Activated CD8-positive, alpha-beta memory T cell treated with anti-CD3 and anti-CD28 coated beads, Interleukin-2, amount 50 U/mL, for 48 hours (primary cell): ENCODE measurements around the gene GTF2I.
"Not testable (repeated sequence)": the region's sequence is repeated elsewhere in the genome, so short reads cannot be mapped to it uniquely, and the experiment has no call there.

Source experiments
- DNase-seq: peaks from one replicate; pipeline ENCODE4 v3.0.0-alpha.2; 2020

The GTF2I gene

DNA sequence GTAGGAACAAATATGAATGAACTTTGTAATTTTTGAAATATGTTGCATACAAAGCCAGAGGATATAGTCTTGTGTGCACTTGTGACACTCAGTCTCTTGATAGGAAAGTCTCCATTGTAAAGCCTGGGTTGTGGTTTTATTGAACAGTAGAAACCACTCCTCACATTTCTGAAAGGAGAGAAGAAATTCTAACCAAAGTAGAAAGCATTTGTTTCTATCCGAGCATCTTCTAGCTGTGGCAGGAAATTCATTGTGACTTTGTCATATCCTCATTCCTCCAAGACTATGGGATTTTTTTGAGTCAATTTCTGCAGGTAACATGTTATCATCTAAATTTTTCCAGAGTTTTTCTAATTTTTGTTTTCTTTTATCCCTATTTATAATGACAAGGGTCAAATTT lies 60.8 kb downstream of the GTF2I start:
- DNase-seq = no peak

DNA sequence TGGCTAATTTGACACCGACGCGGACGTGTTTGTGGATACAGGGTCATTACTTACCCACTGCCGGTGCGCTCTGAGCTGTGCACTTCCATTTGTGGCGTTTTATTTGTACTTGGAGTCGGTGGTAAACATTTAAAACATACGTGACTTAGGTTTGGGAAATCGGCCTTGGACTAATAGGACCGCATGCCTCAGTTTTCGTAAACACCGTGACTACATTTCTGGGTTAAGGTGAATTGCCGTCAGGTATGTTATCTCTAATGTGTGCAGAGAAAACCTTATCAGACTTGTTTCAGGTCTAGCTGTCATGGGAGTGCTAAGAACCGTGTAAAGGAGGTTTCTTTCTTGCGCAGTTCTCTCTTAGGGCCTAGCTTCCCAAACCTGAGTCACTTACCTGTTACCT lies 64.6 kb downstream of the GTF2I start:
- no peak for DNase-seq

DNA sequence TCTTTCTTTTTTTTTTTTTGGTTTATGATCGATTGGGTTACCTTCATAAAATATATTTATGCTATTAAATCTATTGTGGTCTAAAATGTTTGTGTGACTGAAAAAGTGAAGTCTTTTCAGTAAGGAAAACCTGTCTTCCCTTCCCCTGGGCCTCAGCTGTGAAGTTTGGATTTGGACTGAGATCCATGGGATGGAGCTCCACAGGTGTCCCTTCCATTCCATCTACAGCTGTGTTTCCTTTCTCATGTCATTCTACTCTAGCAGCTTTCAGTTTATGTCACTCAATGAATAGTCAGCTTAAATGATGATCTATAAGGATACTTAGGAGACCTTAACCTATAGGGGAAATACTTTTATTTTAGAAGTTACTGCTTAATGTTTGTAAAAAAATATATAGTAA lies 68.3 kb downstream of the GTF2I start:
- no peak for DNase-seq

DNA sequence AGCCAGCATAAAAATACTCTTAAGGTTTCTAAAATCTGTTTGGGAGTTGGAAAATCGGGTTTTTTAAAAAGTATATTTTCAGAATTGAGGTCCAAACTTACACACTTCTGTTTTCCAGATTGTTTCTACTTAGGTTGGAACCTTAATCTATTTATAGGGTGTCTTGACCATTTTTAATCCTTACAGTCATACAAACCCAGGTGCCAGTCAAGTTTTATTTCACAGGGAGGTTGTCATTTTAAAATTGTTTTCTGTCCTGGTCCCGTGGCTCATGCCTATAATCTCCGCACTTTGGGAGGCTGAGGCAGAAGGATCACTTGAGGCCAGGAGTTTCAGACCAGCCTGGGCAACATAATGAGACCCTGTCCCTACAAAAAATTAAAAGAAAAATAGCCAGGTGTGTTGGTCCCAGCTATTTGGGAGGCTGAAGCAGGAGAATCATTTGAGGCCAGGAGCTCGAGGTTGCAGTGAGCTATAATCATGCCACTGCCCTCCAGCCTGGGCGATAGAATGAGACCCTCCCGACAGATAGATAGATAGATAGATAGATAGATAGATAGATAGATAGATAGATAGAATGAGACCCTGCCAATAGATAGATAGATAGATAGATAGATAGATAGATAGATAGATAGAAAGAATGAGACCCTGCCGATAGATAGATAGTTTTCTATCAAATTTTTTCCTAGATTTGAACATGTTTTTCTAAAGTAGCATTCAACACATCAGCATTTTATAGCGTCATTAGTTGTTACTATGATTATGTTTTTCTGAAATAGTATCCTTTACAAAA lies 69.0 kb downstream of the GTF2I start:
- no peak for DNase-seq

DNA sequence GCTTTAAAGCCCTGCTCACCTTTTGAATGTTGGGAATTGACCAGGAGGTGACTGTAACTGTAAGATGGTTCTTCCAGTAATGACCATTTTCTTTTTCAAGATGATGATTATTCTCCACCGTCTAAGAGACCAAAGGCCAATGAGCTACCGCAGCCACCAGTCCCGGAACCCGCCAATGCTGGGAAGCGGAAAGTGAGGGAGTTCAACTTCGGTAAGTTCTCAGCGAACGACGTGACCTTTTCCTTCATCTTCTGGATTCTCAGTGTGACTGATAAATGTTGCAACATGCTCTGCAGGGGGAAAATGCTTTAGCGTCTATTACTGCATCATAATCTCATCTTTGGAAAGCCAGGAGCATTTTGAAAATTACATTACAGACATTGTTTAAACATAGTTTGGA lies 71.2 kb downstream of the GTF2I start:
- DNase-seq = not testable (repeated sequence)

DNA sequence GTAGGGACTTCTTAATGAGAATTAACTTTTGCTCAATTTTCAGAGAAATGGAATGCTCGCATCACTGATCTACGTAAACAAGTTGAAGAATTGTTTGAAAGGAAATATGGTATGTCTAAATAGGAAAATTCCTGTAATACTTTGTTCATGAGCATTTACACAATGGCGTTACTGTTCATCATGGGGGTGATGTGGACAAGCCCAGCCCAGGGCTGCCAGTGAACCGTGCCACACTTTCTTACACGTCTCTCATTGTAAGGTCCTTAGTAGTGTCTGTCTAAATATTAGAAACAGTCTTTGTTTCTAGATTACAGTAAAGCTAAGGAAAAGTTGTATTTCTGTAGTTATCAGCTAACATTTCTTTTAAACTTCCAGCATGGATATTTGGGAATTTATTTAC lies 72.7 kb downstream of the GTF2I start:
- DNase-seq = not testable (repeated sequence)

DNA sequence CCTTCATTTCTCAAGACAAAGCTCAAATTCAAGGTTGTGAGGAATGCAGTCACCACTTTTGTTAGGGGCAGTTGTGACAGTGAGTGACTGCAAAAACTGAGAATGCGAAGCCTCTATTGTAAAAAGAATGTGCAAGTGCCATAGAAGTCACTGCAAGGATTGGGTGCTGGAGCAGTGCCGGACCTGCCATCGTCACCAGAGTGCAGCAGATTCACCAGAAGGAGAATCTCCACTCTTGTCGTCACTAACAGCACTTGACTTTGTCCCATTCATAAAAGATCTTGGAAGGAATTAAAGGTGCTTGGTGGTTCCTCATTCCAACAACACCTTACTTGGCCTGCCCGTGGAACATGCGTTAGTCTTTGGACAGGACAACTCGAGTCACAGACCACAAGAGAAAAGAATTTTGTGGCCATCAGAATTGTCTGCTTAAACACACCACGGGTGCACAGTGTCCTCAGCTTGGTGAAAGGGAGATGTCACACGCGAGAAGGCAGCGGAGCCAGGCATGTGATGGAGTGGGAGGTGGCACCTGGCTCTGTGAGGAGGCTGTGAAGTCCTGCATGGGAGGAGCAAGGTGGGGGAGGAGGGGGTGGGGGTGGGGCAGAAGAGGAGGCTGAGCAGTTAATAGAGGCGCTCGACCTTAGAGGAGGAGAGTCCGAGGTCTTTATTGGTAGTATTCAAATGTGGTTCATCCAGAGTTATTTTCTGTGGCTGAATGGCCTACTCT lies 82.6 kb downstream of the GTF2I start:
- not testable (repeated sequence) for DNase-seq

DNA sequence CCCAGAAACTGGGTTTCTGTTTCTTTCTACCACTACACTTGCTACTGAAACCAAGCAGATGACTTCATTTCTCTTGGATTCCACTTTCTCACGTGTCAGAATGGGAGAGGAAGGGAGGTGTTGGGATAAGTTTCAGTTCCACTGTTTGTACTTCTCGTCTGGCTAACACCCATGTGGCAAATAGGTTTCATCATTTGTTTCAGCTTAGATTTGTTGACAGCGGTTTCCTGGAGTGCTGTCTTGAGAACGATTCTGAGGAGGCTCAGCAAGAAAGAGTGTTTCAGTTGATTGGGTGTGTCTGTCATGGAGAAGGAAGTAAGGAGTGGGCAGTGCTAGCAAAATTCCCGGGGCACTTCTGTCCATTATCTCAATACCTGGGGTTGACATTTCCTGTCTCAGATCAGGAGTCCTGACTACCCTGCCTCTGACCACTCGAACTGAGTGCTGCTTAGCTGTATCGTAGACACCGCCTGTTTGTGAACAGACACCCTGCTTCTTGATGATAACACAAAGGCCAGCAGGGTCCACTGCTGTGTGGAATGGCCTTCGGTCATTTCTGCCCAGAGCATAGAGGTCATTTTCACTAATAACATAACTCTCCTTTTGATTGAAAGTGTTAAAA lies 86.5 kb downstream of the GTF2I start:
- DNase-seq = not testable (repeated sequence)

DNA sequence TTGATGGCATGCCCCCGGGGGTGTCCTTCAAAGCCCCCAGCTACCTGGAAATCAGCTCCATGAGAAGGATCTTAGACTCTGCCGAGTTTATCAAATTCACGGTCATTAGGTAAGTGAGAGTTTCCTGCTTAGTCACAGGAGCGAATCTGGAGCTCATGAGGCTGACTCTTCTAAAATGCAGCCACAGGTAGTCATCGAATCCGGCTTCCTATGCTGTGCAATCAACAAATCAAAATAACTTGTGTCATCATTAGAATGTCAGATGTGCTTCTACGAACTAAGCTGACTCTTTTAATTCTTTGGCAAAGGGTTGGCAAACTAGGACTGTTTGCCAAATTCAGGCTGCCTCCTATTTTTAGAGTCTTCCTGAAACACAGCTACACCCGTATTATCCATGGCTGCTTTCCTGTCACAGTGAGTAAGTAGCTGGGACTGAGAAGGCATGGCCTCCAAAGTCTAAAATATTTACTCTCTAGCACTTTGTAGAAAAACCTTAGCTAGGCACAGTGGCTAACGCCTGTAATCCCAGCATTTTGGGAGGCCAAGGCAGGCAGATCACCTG lies 96.5 kb downstream of the GTF2I start:
- not testable (repeated sequence) for DNase-seq

DNA sequence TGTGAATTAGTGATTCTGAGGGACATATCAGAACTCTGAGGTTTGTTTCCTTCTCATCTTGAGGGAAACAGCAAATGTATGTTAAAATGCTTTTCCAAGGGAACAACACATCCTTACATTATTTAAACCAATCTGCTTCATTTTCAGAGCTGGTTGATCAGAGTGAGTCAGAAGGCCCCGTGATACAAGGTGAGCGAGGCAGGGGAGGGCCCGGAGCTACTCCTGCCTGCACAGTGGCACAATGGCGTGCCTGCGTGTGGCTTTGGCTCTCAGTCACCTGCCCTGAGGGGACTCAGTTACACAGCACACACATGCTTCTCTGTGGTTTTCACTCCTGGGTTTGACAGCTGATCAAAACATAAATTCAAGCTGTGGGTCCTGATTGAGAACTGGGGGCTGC lies 99.2 kb downstream of the GTF2I start:
- DNase-seq = not testable (repeated sequence)

DNA sequence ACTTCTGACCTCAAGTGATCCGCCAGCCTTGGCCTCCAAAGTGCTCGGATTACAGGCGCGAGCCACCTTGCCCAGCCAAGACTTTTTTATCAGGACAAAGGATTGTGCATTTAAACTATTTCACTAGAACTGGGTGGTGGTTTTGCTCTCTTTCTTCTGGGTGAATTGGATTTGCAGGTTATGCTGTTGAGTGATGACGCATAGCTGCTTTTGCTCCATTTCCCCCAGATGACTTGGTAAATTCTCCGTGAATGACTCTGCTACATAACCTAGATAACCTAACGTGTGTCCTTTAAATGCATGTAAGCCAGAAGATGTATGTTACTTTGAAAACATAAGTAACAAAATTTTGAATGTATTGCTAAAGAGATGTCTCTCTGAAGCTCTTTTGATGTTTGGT lies 100.8 kb downstream of the GTF2I start:
- DNase-seq = not testable (repeated sequence)

DNA sequence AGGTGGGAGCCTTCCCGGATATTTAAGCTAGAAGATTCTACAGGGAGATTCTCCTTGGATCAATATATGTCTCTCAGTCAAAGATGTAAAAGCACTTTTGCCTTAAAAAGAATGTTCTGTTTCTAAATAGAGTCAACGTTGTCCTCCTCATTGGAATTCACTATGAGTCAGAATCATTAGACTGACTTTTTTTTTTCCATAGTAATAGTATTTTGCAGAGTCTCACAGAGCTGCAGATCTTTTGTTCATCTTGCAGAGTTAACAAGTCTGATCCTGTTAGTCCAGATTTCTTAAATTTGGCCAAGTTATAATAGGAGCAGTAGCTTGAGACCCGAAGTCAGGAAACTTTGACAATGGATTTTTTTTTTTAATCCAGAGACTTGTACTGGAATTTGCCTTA lies 101.5 kb downstream of the GTF2I start:
- DNase-seq = not testable (repeated sequence)

DNA sequence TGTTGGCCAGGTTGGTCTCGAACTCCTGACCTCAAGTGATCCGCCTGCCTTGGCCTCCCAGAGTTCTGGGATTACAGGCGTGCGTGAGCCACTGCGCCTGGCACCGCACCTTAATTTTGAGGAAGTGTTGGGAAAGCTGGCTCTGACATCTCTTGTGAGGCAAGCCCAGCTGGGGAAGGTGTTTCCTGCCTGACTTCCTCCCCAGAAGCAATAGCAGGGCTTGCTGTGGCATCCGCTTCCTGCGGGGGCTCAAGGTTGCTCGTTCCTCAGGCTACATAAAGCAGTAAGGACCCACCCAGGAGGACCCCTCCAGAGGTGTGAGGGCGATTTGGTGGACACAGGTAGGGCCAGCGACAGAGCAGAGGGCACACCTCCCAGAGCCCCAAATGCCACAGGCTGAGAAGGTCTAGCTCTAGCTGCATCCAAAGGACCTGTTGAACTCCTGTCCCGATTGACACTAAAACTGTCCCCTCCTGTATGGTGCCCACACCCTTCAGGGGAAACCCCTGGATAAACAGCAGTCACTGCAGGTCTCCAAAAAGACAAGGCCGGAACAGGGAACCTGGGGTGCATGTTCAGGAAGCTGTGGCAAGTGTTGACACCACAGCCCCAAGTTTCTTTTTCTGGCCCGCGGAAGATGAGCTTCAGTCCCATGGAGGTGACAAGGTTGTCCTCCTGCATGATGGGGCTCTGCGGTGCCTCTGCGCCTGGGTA lies 107.8 kb downstream of the GTF2I start:
- DNase-seq = not testable (repeated sequence)

DNA sequence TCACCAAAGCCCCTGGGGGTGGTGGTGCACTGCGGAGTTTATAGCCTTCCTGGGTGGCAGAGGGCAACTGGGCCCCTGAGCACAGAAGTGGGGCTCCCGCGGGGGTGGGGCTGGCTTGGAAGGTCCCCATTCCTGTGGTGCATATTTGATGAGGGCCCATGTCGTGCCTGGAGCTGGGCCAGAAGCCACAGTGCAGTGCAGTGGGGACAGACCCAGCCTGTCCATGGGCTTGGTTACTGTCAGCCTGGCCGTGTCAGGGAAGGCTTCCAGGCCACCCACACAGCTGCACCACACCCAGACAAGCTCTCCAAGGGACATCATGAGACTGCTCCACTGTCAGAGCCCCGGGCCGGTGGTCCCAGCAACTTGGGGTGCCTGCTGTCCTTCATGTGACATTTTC lies 109.0 kb downstream of the GTF2I start:
- DNase-seq = not testable (repeated sequence)

DNA sequence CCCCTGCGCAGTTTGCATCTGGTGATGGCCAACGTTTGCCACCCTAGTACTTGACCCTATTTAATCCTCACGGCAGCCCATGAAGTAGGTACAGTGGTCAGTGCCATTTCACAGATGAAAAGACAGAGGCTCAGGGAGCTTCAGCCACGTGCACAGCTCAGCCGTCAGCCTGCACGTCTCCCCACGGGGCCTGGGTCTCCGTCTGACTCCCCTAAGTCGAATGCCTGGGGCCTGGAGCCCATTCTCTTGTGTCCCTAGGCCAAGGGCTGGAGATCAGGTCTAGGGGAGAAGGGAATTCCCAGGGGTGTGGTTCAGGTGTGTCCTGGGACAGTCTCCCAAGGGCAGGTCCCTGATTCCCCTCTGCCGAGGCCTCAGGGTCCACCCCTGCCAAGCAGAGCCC lies 109.5 kb downstream of the GTF2I start:
- DNase-seq = peak; percentile 26

DNA sequence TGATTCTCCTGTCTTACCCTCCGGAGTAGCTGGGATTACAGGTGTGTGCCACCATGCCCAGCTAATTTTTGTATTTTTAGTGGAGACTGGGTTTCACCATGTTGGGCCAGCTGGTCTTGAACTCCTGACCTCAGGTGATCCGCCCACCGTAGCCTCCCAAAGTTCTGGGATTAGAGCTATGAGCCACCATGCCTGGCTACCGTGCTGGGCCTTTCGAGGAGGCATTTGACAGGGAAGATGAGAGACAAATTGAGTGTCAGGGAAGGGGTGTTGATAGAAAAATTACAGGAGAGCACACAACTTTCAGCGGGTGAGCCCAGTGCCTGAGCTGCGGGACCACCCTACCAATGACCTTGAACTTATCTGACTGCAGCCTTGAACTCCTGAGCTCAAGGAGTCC lies 112.5 kb downstream of the GTF2I start:
- not testable (repeated sequence) for DNase-seq

DNA sequence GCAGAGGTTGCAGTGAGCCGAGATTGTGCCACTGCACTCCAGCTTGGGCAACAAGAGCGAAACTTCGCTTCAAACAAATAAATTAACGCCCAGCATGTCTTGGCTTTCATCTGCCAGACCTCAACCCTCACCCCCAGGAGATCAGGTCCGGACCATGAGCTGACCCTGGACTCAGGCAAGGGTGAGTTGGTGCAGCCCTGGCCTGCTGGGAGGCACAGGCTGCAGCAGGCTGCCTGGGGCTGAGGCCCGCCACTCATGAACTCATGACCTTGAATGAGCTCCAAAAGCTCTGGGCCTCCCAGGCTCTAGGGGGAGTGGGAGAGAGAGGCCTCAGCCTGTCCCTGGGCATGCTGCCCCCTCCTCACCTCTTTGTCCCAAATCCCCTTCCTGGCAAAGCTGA lies 114.6 kb downstream of the GTF2I start:
- DNase-seq = not testable (repeated sequence)

DNA sequence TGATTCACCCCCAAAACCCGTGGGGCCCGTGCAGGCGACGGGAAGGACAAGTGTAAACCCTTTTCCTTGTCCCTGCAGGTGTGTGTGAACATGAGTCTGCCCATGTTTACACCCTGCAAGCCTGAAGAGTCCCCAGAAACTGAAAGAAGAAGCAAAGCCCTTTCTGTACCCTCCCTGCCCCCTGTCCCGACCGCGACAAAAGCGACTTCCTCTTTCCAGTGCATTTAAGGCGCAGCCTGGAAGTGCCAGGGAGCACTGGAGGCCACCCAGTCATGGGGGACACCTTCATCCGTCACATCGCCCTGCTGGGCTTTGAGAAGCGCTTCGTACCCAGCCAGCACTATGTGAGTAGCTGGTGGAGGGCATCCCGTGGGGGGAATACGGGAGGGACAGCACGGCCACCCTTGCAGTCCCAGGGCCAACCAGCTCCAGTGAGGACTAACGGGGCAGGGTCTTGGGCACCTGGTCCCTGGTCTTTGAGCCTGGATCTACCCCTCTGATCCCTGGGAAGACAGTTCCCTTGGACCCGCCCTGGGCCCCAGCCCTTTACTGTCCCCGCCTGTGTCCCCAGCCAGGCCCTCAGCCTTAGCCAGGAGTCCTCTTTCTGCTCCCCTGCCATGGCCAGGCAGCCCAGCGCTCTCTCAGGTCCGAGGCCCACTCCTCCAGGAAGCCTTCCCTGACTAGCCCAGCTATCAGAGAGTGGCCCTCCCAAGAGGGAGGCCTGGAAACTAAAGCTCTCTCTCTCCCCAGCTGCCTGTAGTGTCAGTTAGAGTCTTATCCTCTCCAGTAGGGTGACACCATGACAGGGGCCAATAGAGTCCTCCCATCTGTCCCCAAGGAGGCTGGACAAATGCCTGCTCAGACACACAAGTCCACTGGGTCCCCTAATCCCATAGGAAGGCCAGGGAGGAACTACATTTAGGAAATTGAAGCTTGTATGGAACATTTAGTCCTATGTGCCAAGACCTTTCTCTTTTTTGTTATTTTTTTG lies 116.5 kb downstream of the GTF2I start, which contains the start of gene NCF1:
NCF1 (plus strand) TSS at position 252 of the 991 bp plus-strand sequence; CDS start at position 273, 21 bp downstream.
- DNase-seq = not testable (repeated sequence)

DNA sequence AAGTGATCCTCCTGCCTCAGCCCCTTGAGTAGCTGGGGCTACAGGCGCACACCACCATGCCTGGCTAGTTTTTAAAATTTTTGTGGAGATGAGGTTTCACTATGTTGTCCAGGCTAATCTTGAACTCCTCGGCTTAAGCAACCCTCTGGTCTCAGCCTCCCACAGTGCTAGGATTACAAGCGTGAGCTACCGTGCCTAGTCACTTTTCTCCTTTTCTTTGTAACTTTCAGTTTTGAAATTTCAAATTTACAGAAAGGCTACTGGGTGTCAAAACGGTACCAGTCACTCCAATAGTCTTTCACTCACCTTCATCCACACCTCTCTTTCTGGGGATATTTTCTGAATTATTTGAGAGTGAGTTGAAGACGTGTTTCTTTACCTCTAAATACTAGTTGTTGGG lies 117.6 kb downstream of the GTF2I start:
- DNase-seq = not testable (repeated sequence)

DNA sequence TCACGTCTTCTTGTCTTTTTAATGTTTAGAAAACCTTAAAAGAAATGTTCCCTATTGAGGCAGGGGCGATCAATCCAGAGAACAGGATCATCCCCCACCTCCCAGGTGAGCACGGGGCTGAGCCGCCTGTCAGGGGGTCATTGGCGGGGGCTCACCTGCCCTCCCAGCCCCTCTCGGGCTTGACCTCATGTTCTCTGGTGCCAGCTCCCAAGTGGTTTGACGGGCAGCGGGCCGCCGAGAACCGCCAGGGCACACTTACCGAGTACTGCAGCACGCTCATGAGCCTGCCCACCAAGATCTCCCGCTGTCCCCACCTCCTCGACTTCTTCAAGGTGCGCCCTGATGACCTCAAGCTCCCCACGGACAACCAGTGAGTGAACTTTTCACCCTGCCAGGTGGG lies 121.5 kb downstream of the GTF2I start:
- not testable (repeated sequence) for DNase-seq

DNA sequence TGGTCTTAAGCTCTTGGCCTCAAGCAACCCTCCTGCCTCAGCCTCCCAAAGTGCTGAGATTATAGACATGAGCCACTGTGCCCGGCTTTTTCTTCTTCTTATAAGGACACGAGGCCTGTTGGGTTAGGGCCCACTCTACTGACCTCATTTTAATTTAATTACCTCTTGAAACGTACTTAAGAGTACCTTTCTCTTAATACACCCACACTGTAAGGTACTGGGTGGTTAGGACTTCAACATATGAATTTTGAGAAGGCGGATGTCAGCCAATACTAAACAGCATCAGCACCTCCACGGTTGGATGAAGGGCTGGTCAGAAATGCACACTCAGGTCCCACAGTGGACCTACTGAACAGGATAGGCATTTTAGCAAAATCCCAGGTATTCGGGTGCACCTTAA lies 124.2 kb downstream of the GTF2I start:
- not testable (repeated sequence) for DNase-seq
